Measurements from ENCODE around the gene BAHCC1. TPM values are rescaled to one million over a fixed set of nuclear protein-coding genes. Genes with fewer than 3 reads are reported as not detected.

BAHCC1 gene
- total RNA-seq, 1 experiment from 2014 or later: 33.7 TPM

- TF ChIP-seq EZH2 (IDR thresholded peaks at IDR 0.05; ENCODE audit: low read depth) (no peak), CTCF (conservative IDR thresholded peaks at IDR 0.05) (no peak)
- BruUV-seq (replicated peaks): TSS peak; percentile 68
- DNase-seq: no peak
- H3K79me2 ChIP-seq (ENCODE audit: low read depth): no peaks in the 10 kb centered on the region
- no peaks in the 10 kb centered on the region for H3K27me3 ChIP-seq (ENCODE audit: insufficient read depth, low read depth)
- H3F3A ChIP-seq (ENCODE audit: insufficient read depth, low read depth): no peaks in the 10 kb centered on the region
- H3K36me3 ChIP-seq (ENCODE audit: low read depth): no peaks in the 10 kb centered on the region
- peak overlapping the region; percentile 33; the same call in 1 of the 2 replicates for H3K4me3 ChIP-seq
- no peaks in the 10 kb centered on the region for H3K9me2 ChIP-seq (ENCODE audit: insufficient read depth)
- H4K20me1 ChIP-seq (ENCODE audit: insufficient read depth): no peaks in the 10 kb centered on the region
- intact Hi-C loops (cut with micrococcal nuclease; ENCODE audit: unreplicated experiment): no loop called here
- no peaks in the 10 kb centered on the region for H3K9me3 ChIP-seq (ENCODE audit: insufficient read depth, low read depth)
- H3K27ac ChIP-seq: no peak overlapping the region
- no peak overlapping the region for H2AFZ ChIP-seq
- peak overlapping the region; percentile 71 for H3K4me2 ChIP-seq
- no peaks in the 10 kb centered on the region for H3K4me1 ChIP-seq (replicated peaks; ENCODE audit: insufficient read depth)
- POLR2A ChIA-PET (ENCODE audit: unreplicated experiment): interaction anchor here (0.5 to 1.1 kb wide), 7 partner anchors 16 to 588 kb away, joined by 3 to 22 read pairs (median 4); partner anchors contain the start of genes BAHCC1 and SLC38A10
- CTCF ChIA-PET: interaction anchor here (0.7 to 0.9 kb wide), 2 partner anchors 26 to 87 kb away, joined by 3 read pairs; no protein-coding TSS in a partner anchor
These were observed 16.2 kb upstream of the BAHCC1 start for GRCh38 chr17:81378941-81379511.

GRCh38 chr17:81379523-81379942, 15.7 kb upstream of the BAHCC1 start:
- Histone ChIP-seq H3K79me2 (ENCODE audit: low read depth) (no peaks in the 10 kb centered on the region), H3K36me3 (ENCODE audit: low read depth) (no peaks in the 10 kb centered on the region), H3K4me2 (peak overlapping the region; percentile 71), H3F3A (ENCODE audit: insufficient read depth, low read depth) (no peaks in the 10 kb centered on the region), H2AFZ (no peak overlapping the region), H4K20me1 (ENCODE audit: insufficient read depth) (no peaks in the 10 kb centered on the region), H3K27ac (no peak overlapping the region), H3K4me1 (replicated peaks; ENCODE audit: insufficient read depth) (no peaks in the 10 kb centered on the region), H3K27me3 (ENCODE audit: insufficient read depth, low read depth) (no peaks in the 10 kb centered on the region), H3K9me3 (ENCODE audit: insufficient read depth, low read depth) (no peaks in the 10 kb centered on the region), H3K4me3 (peak overlapping the region; percentile 33; the same call in 1 of the 2 replicates), H3K9me2 (ENCODE audit: insufficient read depth) (no peaks in the 10 kb centered on the region)
- no TSS peak for BruUV-seq (replicated peaks)
- peak; percentile 76 to 90 for DNase-seq
- intact Hi-C loops (cut with micrococcal nuclease; ENCODE audit: unreplicated experiment): no loop called here
- TF ChIP-seq CTCF (conservative IDR thresholded peaks at IDR 0.05) (no peak), EZH2 (IDR thresholded peaks at IDR 0.05; ENCODE audit: low read depth) (no peak)
- ChIA-PET CTCF (interaction anchor here (0.7 to 0.9 kb wide), 2 partner anchors 25 to 87 kb away, joined by 3 read pairs; no protein-coding TSS in a partner anchor), POLR2A (ENCODE audit: unreplicated experiment) (interaction anchor here (0.5 to 1.1 kb wide), 10 partner anchors 16 to 588 kb away, joined by 3 to 22 read pairs (median 4); partner anchors contain the start of genes BAHCC1 and SLC38A10)

- H3K36me3 ChIP-seq (ENCODE audit: low read depth): no peaks in the 10 kb centered on the region
- DNase-seq: no peak
- H3K4me1 ChIP-seq (replicated peaks; ENCODE audit: insufficient read depth): no peaks in the 10 kb centered on the region
- TF ChIP-seq CTCF (conservative IDR thresholded peaks at IDR 0.05): no peak
- TF ChIP-seq EZH2 (IDR thresholded peaks at IDR 0.05; ENCODE audit: low read depth): no peak
- no peak overlapping the region for H2AFZ ChIP-seq
- no peaks in the 10 kb centered on the region for H3K27me3 ChIP-seq (ENCODE audit: insufficient read depth, low read depth)
- ChIA-PET POLR2A (ENCODE audit: unreplicated experiment) (interaction anchor here (0.5 to 1.1 kb wide), 6 partner anchors 15 to 525 kb away, joined by 3 to 22 read pairs (median 4); partner anchors contain the start of genes BAHCC1 and SLC38A10), CTCF (interaction anchor here (0.9 kb wide), 1 partner anchor 88 kb away, joined by 3 read pairs; no protein-coding TSS in a partner anchor)
- H3K9me2 ChIP-seq (ENCODE audit: insufficient read depth): no peaks in the 10 kb centered on the region
- H3K27ac ChIP-seq: no peak overlapping the region
- no peak overlapping the region for H3K4me3 ChIP-seq
- no peaks in the 10 kb centered on the region for H3K9me3 ChIP-seq (ENCODE audit: insufficient read depth, low read depth)
- no peak overlapping the region for H3K4me2 ChIP-seq
- BruUV-seq (replicated peaks): TSS peak; percentile 47
- H3K79me2 ChIP-seq (ENCODE audit: low read depth): no peaks in the 10 kb centered on the region
- H4K20me1 ChIP-seq (ENCODE audit: insufficient read depth): no peaks in the 10 kb centered on the region
- intact Hi-C loops (cut with micrococcal nuclease; ENCODE audit: unreplicated experiment): no loop called here
- no peaks in the 10 kb centered on the region for H3F3A ChIP-seq (ENCODE audit: insufficient read depth, low read depth)
These were observed 15.1 kb upstream of the BAHCC1 start for GRCh38 chr17:81380131-81380530.
